Measurements from ENCODE around the gene CCT8L2.
"Not testable (repeated sequence)": the region's sequence is repeated elsewhere in the genome, so short reads cannot be mapped to it uniquely, and the experiment has no call there.

Gene CCT8L2

GRCh38 chr22:16602728-16603447, 10.3 kb upstream of the CCT8L2 start:
- not testable (repeated sequence) for H3K4me1 ChIP-seq (ENCODE audit: insufficient read depth, low read length); H3K9me3 ChIP-seq (ENCODE audit: control insufficient read depth, insufficient read depth, low read length)
- H3K9ac ChIP-seq (ENCODE audit: low read depth, low read length): peak overlapping the region; percentile 57; the same call in 1 of the 2 replicates

GRCh38 chr22:16602224-16602727, 9.7 kb upstream of the CCT8L2 start:
- H3K9ac ChIP-seq (ENCODE audit: low read depth, low read length): peak overlapping the region; percentile 57; the same call in 1 of the 2 replicates
- H3K9me3 ChIP-seq (ENCODE audit: control insufficient read depth, insufficient read depth, low read length); H3K36me3 ChIP-seq (ENCODE audit: insufficient read depth, low read length); H3K4me1 ChIP-seq (ENCODE audit: insufficient read depth, low read length): not testable (repeated sequence)

More at GRCh38 chr22:16602728-16603447, 10.3 kb upstream of the CCT8L2 start:
- H3K36me3 ChIP-seq (ENCODE audit: insufficient read depth, low read length): not testable (repeated sequence)

- peak overlapping the region; percentile 38; the same call in 1 of the 2 replicates for H3K9ac ChIP-seq (ENCODE audit: low read depth, low read length)
- H3K9me3 ChIP-seq (ENCODE audit: control insufficient read depth, insufficient read depth, low read length): no peaks in the 10 kb centered on the region
- H3K36me3 ChIP-seq (ENCODE audit: insufficient read depth, low read length): no peaks in the 10 kb centered on the region
- no peaks in the 10 kb centered on the region for H3K4me1 ChIP-seq (ENCODE audit: insufficient read depth, low read length)
These were observed 9.0 kb upstream of the CCT8L2 start for GRCh38 chr22:16601437-16602223.

- H3K9me3 ChIP-seq (ENCODE audit: control insufficient read depth, insufficient read depth, low read length); H3K4me1 ChIP-seq (ENCODE audit: insufficient read depth, low read length); H3K36me3 ChIP-seq (ENCODE audit: insufficient read depth, low read length): not testable (repeated sequence)
- H3K9ac ChIP-seq (ENCODE audit: low read depth, low read length): peak overlapping the region; percentile 40; the same call in 1 of the 2 replicates
These were observed 8.2 kb upstream of the CCT8L2 start for GRCh38 chr22:16600644-16601436.

- H3K4me1 ChIP-seq (ENCODE audit: insufficient read depth, low read length); H3K9me3 ChIP-seq (ENCODE audit: control insufficient read depth, insufficient read depth, low read length); H3K36me3 ChIP-seq (ENCODE audit: insufficient read depth, low read length); H3K9ac ChIP-seq (ENCODE audit: low read depth, low read length): not testable (repeated sequence)
These were observed 7.0 kb upstream of the CCT8L2 start for GRCh38 chr22:16599648-16600047.

- not testable (repeated sequence) for H3K9ac ChIP-seq (ENCODE audit: low read depth, low read length); H3K4me1 ChIP-seq (ENCODE audit: insufficient read depth, low read length); H3K9me3 ChIP-seq (ENCODE audit: control insufficient read depth, insufficient read depth, low read length); H3K36me3 ChIP-seq (ENCODE audit: insufficient read depth, low read length)
These were observed 2.6 kb upstream of the CCT8L2 start for GRCh38 chr22:16595251-16595650.

GRCh38 chr22:16594026-16594425, 1.4 kb upstream of the CCT8L2 start:
- H3K9ac ChIP-seq (ENCODE audit: low read depth, low read length): no peak overlapping the region

GRCh38 chr22:16592231-16592630, 379 bp downstream of the CCT8L2 start:
- not testable (repeated sequence) for H3K9me3 ChIP-seq (ENCODE audit: control insufficient read depth, insufficient read depth, low read length); H3K36me3 ChIP-seq (ENCODE audit: insufficient read depth, low read length); H3K4me1 ChIP-seq (ENCODE audit: insufficient read depth, low read length); H3K9ac ChIP-seq (ENCODE audit: low read depth, low read length)

More at GRCh38 chr22:16594026-16594425, 1.4 kb upstream of the CCT8L2 start:
- Histone ChIP-seq H3K36me3 (ENCODE audit: insufficient read depth, low read length) (no peaks in the 10 kb centered on the region), H3K9me3 (ENCODE audit: control insufficient read depth, insufficient read depth, low read length) (no peaks in the 10 kb centered on the region), H3K4me1 (ENCODE audit: insufficient read depth, low read length) (no peaks in the 10 kb centered on the region)

- not testable (repeated sequence) for H3K9ac ChIP-seq (ENCODE audit: low read depth, low read length); H3K36me3 ChIP-seq (ENCODE audit: insufficient read depth, low read length); H3K4me1 ChIP-seq (ENCODE audit: insufficient read depth, low read length); H3K9me3 ChIP-seq (ENCODE audit: control insufficient read depth, insufficient read depth, low read length)
These were observed 1.5 kb downstream of the CCT8L2 start for GRCh38 chr22:16591136-16591535.

GRCh38 chr22:16586991-16587390, 5.6 kb downstream of the CCT8L2 start:
- Histone ChIP-seq H3K9me3 (ENCODE audit: control insufficient read depth, insufficient read depth, low read length) (no peaks in the 10 kb centered on the region), H3K4me1 (ENCODE audit: insufficient read depth, low read length) (no peaks in the 10 kb centered on the region), H3K36me3 (ENCODE audit: insufficient read depth, low read length) (no peaks in the 10 kb centered on the region), H3K9ac (ENCODE audit: low read depth, low read length) (no peak overlapping the region)

- H3K4me1 ChIP-seq (ENCODE audit: insufficient read depth, low read length): no peaks in the 10 kb centered on the region
- H3K9ac ChIP-seq (ENCODE audit: low read depth, low read length): no peak overlapping the region
- no peaks in the 10 kb centered on the region for H3K36me3 ChIP-seq (ENCODE audit: insufficient read depth, low read length)
- H3K9me3 ChIP-seq (ENCODE audit: control insufficient read depth, insufficient read depth, low read length): no peaks in the 10 kb centered on the region
These were observed 6.4 kb downstream of the CCT8L2 start for GRCh38 chr22:16586170-16586569.

GRCh38 chr22:16580872-16581271, 11.7 kb downstream of the CCT8L2 start:
- not testable (repeated sequence) for H3K9me3 ChIP-seq (ENCODE audit: control insufficient read depth, insufficient read depth, low read length); H3K36me3 ChIP-seq (ENCODE audit: insufficient read depth, low read length); H3K9ac ChIP-seq (ENCODE audit: low read depth, low read length); H3K4me1 ChIP-seq (ENCODE audit: insufficient read depth, low read length)

GRCh38 chr22:16569240-16569834, 23.3 kb downstream of the CCT8L2 start:
- not testable (repeated sequence) for H3K4me1 ChIP-seq (ENCODE audit: insufficient read depth, low read length); H3K36me3 ChIP-seq (ENCODE audit: insufficient read depth, low read length); H3K9me3 ChIP-seq (ENCODE audit: control insufficient read depth, insufficient read depth, low read length); H3K9ac ChIP-seq (ENCODE audit: low read depth, low read length)

GRCh38 chr22:16568425-16568758, 24.2 kb downstream of the CCT8L2 start:
- Histone ChIP-seq H3K36me3 (ENCODE audit: insufficient read depth, low read length) (no peaks in the 10 kb centered on the region), H3K9ac (ENCODE audit: low read depth, low read length) (no peak overlapping the region), H3K9me3 (ENCODE audit: control insufficient read depth, insufficient read depth, low read length) (no peaks in the 10 kb centered on the region), H3K4me1 (ENCODE audit: insufficient read depth, low read length) (no peaks in the 10 kb centered on the region)

All from ES-I3 (cell line).